NCI-H2171 (cell line): ENCODE data around the gene BTNL3.
"Not testable (repeated sequence)": the region's sequence is repeated elsewhere in the genome, so short reads cannot be mapped to it uniquely, and the experiment has no call there.

ENCODE experiments used
- DNase-seq: peaks from one replicate; lab custom pipeline; 2025; lab: John Stamatoyannopoulos, UW

BTNL3 gene

GRCh38 chr5:181020688-181021087 lies 32.0 kb downstream of the BTNL3 start:
- DNase-seq: no peak

GRCh38 chr5:181024245-181025064 lies 35.8 kb downstream of the BTNL3 start:
- no peak for DNase-seq

GRCh38 chr5:181027452-181028031 lies 38.9 kb downstream of the BTNL3 start:
- no peak for DNase-seq

- no peak for DNase-seq
Observed at GRCh38 chr5:181028032-181028819, 39.6 kb downstream of the BTNL3 start.

- no peak for DNase-seq
Observed at GRCh38 chr5:181031716-181032115, 43.1 kb downstream of the BTNL3 start.

- DNase-seq: no peak
Observed at GRCh38 chr5:181035991-181036815, 47.6 kb downstream of the BTNL3 start.

GRCh38 chr5:181036816-181037364 lies 48.2 kb downstream of the BTNL3 start:
- no peak for DNase-seq

- no peak for DNase-seq
Observed at GRCh38 chr5:181037365-181037861, 48.8 kb downstream of the BTNL3 start.

GRCh38 chr5:181039471-181039870 lies 50.8 kb downstream of the BTNL3 start:
- no peak for DNase-seq

GRCh38 chr5:181039931-181040630 lies 51.4 kb downstream of the BTNL3 start, which contains the start of gene BTNL9:
Gene BTNL9 (plus strand): TSS chr5:181040266. CDS start chr5:181045490, 5,224 bp downstream.
- DNase-seq: no peak

GRCh38 chr5:181040631-181040945 lies 51.9 kb downstream of the BTNL3 start:
- no peak for DNase-seq

GRCh38 chr5:181041043-181041442 lies 52.4 kb downstream of the BTNL3 start:
- DNase-seq: no peak

GRCh38 chr5:181042036-181042713 lies 53.5 kb downstream of the BTNL3 start:
- no peak for DNase-seq

GRCh38 chr5:181042722-181043121 lies 54.1 kb downstream of the BTNL3 start:
- no peak for DNase-seq

- DNase-seq: no peak
Observed at GRCh38 chr5:181043285-181044092, 54.8 kb downstream of the BTNL3 start.

- DNase-seq: no peak
Observed at GRCh38 chr5:181044093-181044599, 55.5 kb downstream of the BTNL3 start.

GRCh38 chr5:181044662-181045305 lies 56.1 kb downstream of the BTNL3 start:
- DNase-seq: no peak

GRCh38 chr5:181045316-181045715 lies 56.7 kb downstream of the BTNL3 start:
- DNase-seq: no peak

- not testable (repeated sequence) for DNase-seq
Observed at GRCh38 chr5:181045857-181046256, 57.2 kb downstream of the BTNL3 start.
